Neural cell (in vitro differentiated cells): ENCODE data around the gene MTARC1. TPM values are rescaled to one million over a fixed set of nuclear protein-coding genes. Genes with fewer than 3 reads are reported as not detected.

ENCODE experiments used
- H2AFZ ChIP-seq: fragments of 200-600, 300-800 bp; sonication (generic), shearing (Covaris generic); 2 replicates; pipeline ENCODE4 v1.6.0; 2014; ENCODE audit warnings: low read depth, mild to moderate bottlenecking, antibody characterized with exemption, low read length, moderate library complexity
- H3F3A ChIP-seq: fragments of 200-600 bp; shearing (Covaris generic); 2 replicates; pipeline ENCODE4 v1.6.1; 2016; ENCODE audit warnings: mild to moderate bottlenecking, moderate library complexity, mixed read lengths, antibody characterized with exemption, low read length; ENCODE audit not compliant: insufficient read depth, poor library complexity, severe bottlenecking
- H3K27ac ChIP-seq: fragments of 200-600, 300-800 bp; sonication (generic), shearing (Covaris generic); 2 replicates; pipeline ENCODE4 v1.5.1; 2014; ENCODE audit warnings: mild to moderate bottlenecking, low read length, moderate library complexity
- H3K27me3 ChIP-seq: fragments of 300-800, 200-600 bp; sonication (generic), shearing (Covaris generic); 2 replicates; pipeline ENCODE4 v1.6.0; 2014; ENCODE audit warnings: mild to moderate bottlenecking, low read depth, low read length, moderate library complexity; ENCODE audit not compliant: insufficient read depth
- H3K36me3 ChIP-seq: fragments of 300-800, 200-600 bp; sonication (generic), shearing (Covaris generic); 2 replicates; pipeline ENCODE4 v1.5.1; 2014; ENCODE audit warnings: mild to moderate bottlenecking, antibody characterized with exemption, low read length, moderate library complexity; ENCODE audit not compliant: insufficient read depth
- H3K4me2 ChIP-seq: fragments of 300-800, 200-600 bp; sonication (generic), shearing (Covaris generic); 2 replicates; pipeline ENCODE4 v1.6.0; 2014; ENCODE audit warnings: mild to moderate bottlenecking, low read length
- H3K4me3 ChIP-seq: fragments of 300-800, 200-600 bp; sonication (generic), shearing (Covaris generic); 2 replicates; pipeline ENCODE4 v1.5.1; 2014; ENCODE audit warnings: mild to moderate bottlenecking, low read length, moderate library complexity
- H3K79me2 ChIP-seq: fragments of 200-600 bp; shearing (Covaris generic); replicated peaks from 2 replicates; pipeline ENCODE4 v1.6.0; 2014; ENCODE audit warnings: mild to moderate bottlenecking, low read length, moderate library complexity; ENCODE audit not compliant: insufficient read depth
- H3K9ac ChIP-seq: fragments of 300-800, 200-600 bp; sonication (generic), shearing (Covaris generic); 2 replicates; pipeline ENCODE4 v1.6.1; 2016; ENCODE audit warnings: mild to moderate bottlenecking, low read length, mixed read lengths
- H3K9me2 ChIP-seq: fragments of 200-600 bp; shearing (Covaris generic); 2 replicates; pipeline ENCODE4 v1.6.1; 2016; ENCODE audit warnings: mild to moderate bottlenecking, low read length, mixed read lengths; ENCODE audit not compliant: insufficient read depth
- H3K9me3 ChIP-seq: fragments of 200-600, 300-800 bp; sonication (generic), shearing (Covaris generic); 2 replicates; pipeline ENCODE4 v1.6.1; 2016; ENCODE audit warnings: mild to moderate bottlenecking, mixed run types, low read length, moderate library complexity, mixed read lengths
- H4K20me1 ChIP-seq: fragments of 200-600 bp; shearing (Covaris generic); 2 replicates; pipeline ENCODE4 v1.6.1; 2016; ENCODE audit warnings: mild to moderate bottlenecking, mixed run types; ENCODE audit not compliant: insufficient read depth
- EP300 ChIP-seq: fragments of 450-650 bp; conservative IDR thresholded peaks from 2 replicates; pipeline ENCODE4 v1.6.1; 2014; ENCODE audit warnings: antibody characterized with exemption, mild to moderate bottlenecking, moderate library complexity; ENCODE audit not compliant: poor library complexity, severe bottlenecking
- EZH2 ChIP-seq: fragments of 200-600, 300-800 bp; shearing (Covaris generic), sonication (generic); IDR thresholded peaks from 2 replicates; pipeline ENCODE4 v1.6.1; 2014; ENCODE audit warnings: antibody characterized with exemption, low read length, borderline replicate concordance, mild to moderate bottlenecking; ENCODE audit not compliant: insufficient read depth, poor library complexity, severe bottlenecking
- MXI1 ChIP-seq: fragments of 450-650 bp; conservative IDR thresholded peaks from 2 replicates; pipeline ENCODE4 v1.6.1; 2014; ENCODE audit warnings: antibody characterized with exemption, mild to moderate bottlenecking; ENCODE audit not compliant: poor library complexity, severe bottlenecking
- POLR2AphosphoS5 ChIP-seq: IDR thresholded peaks from 2 replicates; pipeline ENCODE4 v1.6.1; 2012
- RAD21 ChIP-seq: fragments of 450-650 bp; conservative IDR thresholded peaks from 2 replicates; pipeline ENCODE4 v1.6.1; 2014; ENCODE audit warnings: antibody characterized with exemption, mild to moderate bottlenecking, moderate library complexity
- SMC3 ChIP-seq: fragments of 450-650 bp; conservative IDR thresholded peaks from 2 replicates; pipeline ENCODE4 v1.6.1; 2014; ENCODE audit warnings: antibody characterized with exemption, mild to moderate bottlenecking, moderate library complexity; ENCODE audit not compliant: poor library complexity
- TAF1 ChIP-seq: IDR thresholded peaks from 2 replicates; pipeline ENCODE4 v1.6.1; 2012; ENCODE audit warnings: low read depth
- polyA plus RNA-seq: library from polyadenylated mRNA; depleted of rRNA; stranded (reverse); fragments of >200 nt; gene quantifications from 2 replicates; pipeline ENCODE4 v1.2.3, GENCODE V29; 2014
- TF ChIP-seq, protein P1 (sequence below): fragments of 450-650 bp; IDR thresholded peaks from 2 replicates; pipeline ENCODE4 v1.5.1; 2014; ENCODE audit warnings: antibody characterized with exemption, mild to moderate bottlenecking, moderate library complexity; ENCODE audit not compliant: poor library complexity, severe bottlenecking
- TF ChIP-seq, protein P2 (sequence below): IDR thresholded peaks from 2 replicates; pipeline ENCODE4 v1.6.1; 2012; ENCODE audit warnings: borderline replicate concordance

Gene MTARC1
- polyA plus RNA-seq, 1 donor from 2014 or later, result 4.2 TPM

DNA sequence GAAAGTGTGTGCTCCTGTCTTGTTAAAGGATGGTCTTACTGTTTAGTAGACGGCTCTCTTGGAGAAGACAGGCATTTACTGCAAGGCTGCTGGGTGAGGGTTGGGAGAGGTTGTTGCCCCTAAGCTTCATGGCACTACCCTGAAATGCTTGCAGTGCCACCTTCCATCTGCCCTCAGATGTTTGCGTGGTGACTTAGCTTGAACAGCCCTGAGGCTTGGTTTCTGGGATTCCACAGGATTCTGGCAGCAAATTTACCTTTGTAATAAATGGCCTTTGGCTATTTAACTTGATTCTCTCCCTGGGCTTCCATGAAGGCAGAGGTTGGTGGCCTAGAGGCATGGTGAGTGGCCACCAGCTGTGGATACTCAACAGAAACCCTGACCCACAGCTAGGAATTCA, 11.6 kb downstream of the MTARC1 start:
- no peaks in the 10 kb centered on the region for H3F3A ChIP-seq

DNA sequence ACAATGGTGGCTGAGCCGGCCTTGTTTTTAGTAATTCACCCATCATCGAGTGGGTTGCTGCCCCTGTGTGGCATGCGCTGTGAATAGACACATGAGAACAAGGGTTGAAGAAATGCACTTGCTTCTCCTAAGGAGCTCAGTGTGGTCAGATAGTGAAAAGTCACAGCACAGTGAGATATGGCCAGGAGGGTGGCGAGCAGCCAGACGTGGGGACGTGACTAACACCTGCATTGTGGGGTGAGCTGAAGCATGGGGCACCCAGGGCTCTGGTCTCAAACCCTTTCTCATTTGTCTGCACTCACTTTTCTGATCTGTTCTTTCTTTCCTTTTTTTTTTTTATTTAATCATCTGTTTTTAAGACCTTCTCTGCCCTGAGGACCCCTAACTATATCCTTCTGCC, 13.5 kb downstream of the MTARC1 start:
- Histone ChIP-seq H3K27ac (no peak overlapping the region), H4K20me1 (no peaks in the 10 kb centered on the region), H3K4me2 (no peak overlapping the region), H3K27me3 (no peaks in the 10 kb centered on the region), H2AFZ (no peak overlapping the region), H3K36me3 (no peaks in the 10 kb centered on the region), H3K9me3 (no peaks in the 10 kb centered on the region), H3F3A (no peaks in the 10 kb centered on the region), H3K79me2 (no peaks in the 10 kb centered on the region), H3K9ac (no peak overlapping the region), H3K4me3 (no peak overlapping the region), H3K9me2 (no peaks in the 10 kb centered on the region)
- TF ChIP-seq TAF1, result no peak
- no peak for TF ChIP-seq MXI1
- no peak for TF ChIP-seq EP300
- TF ChIP-seq RAD21, result no peak
- TF ChIP-seq, protein P1, sequence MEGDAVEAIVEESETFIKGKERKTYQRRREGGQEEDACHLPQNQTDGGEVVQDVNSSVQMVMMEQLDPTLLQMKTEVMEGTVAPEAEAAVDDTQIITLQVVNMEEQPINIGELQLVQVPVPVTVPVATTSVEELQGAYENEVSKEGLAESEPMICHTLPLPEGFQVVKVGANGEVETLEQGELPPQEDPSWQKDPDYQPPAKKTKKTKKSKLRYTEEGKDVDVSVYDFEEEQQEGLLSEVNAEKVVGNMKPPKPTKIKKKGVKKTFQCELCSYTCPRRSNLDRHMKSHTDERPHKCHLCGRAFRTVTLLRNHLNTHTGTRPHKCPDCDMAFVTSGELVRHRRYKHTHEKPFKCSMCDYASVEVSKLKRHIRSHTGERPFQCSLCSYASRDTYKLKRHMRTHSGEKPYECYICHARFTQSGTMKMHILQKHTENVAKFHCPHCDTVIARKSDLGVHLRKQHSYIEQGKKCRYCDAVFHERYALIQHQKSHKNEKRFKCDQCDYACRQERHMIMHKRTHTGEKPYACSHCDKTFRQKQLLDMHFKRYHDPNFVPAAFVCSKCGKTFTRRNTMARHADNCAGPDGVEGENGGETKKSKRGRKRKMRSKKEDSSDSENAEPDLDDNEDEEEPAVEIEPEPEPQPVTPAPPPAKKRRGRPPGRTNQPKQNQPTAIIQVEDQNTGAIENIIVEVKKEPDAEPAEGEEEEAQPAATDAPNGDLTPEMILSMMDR, result no peak
- TF ChIP-seq EZH2, result no peak
- no peak for TF ChIP-seq POLR2AphosphoS5
- TF ChIP-seq, protein P2, sequence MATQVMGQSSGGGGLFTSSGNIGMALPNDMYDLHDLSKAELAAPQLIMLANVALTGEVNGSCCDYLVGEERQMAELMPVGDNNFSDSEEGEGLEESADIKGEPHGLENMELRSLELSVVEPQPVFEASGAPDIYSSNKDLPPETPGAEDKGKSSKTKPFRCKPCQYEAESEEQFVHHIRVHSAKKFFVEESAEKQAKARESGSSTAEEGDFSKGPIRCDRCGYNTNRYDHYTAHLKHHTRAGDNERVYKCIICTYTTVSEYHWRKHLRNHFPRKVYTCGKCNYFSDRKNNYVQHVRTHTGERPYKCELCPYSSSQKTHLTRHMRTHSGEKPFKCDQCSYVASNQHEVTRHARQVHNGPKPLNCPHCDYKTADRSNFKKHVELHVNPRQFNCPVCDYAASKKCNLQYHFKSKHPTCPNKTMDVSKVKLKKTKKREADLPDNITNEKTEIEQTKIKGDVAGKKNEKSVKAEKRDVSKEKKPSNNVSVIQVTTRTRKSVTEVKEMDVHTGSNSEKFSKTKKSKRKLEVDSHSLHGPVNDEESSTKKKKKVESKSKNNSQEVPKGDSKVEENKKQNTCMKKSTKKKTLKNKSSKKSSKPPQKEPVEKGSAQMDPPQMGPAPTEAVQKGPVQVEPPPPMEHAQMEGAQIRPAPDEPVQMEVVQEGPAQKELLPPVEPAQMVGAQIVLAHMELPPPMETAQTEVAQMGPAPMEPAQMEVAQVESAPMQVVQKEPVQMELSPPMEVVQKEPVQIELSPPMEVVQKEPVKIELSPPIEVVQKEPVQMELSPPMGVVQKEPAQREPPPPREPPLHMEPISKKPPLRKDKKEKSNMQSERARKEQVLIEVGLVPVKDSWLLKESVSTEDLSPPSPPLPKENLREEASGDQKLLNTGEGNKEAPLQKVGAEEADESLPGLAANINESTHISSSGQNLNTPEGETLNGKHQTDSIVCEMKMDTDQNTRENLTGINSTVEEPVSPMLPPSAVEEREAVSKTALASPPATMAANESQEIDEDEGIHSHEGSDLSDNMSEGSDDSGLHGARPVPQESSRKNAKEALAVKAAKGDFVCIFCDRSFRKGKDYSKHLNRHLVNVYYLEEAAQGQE, result no peak
- no peak for TF ChIP-seq SMC3

More for the DNA sequence above, 11.6 kb downstream of the MTARC1 start:
- H3K4me3 ChIP-seq, result no peak overlapping the region
- H3K4me2 ChIP-seq, result no peak overlapping the region
- no peaks in the 10 kb centered on the region for H3K36me3 ChIP-seq
- H3K9me3 ChIP-seq, result no peaks in the 10 kb centered on the region
- no peak for TF ChIP-seq TAF1
- no peak for TF ChIP-seq SMC3
- TF ChIP-seq, protein P1, result no peak
- TF ChIP-seq POLR2AphosphoS5, result no peak
- no peaks in the 10 kb centered on the region for H3K79me2 ChIP-seq
- no peaks in the 10 kb centered on the region for H4K20me1 ChIP-seq
- H3K9me2 ChIP-seq, result no peaks in the 10 kb centered on the region
- no peak overlapping the region for H2AFZ ChIP-seq
- no peak overlapping the region for H3K9ac ChIP-seq
- H3K27ac ChIP-seq, result no peak overlapping the region
- no peaks in the 10 kb centered on the region for H3K27me3 ChIP-seq
